HG03469 (cell line): ENCODE measurements around the gene CDK17.
"Not testable (repeated sequence)": the region's sequence is repeated elsewhere in the genome, so short reads cannot be mapped to it uniquely, and the experiment has no call there.

Experiments
- ATAC-seq: cut with Tn5 transposase; IDR thresholded peaks from one replicate; pipeline ENCODE4 v1.9.1; 2021; ENCODE audit warnings: mild to moderate bottlenecking, moderate library complexity, moderate number of reproducible peaks; ENCODE audit not compliant: unreplicated experiment

Gene CDK17

GRCh38 chr12:96359328-96359727, 40.9 kb downstream of the CDK17 start:
- no peak for ATAC-seq

- ATAC-seq = no peak
Measured at GRCh38 chr12:96356831-96357230, 43.4 kb downstream of the CDK17 start.

- no peak for ATAC-seq
Measured at GRCh38 chr12:96354844-96355534, 45.2 kb downstream of the CDK17 start.

- no peak for ATAC-seq
Measured at GRCh38 chr12:96354326-96354725, 45.9 kb downstream of the CDK17 start.

GRCh38 chr12:96352161-96352835, 47.9 kb downstream of the CDK17 start:
- no peak for ATAC-seq

GRCh38 chr12:96350982-96351381, 49.3 kb downstream of the CDK17 start:
- no peak for ATAC-seq

- ATAC-seq = no peak
Measured at GRCh38 chr12:96347130-96347699, 53.0 kb downstream of the CDK17 start.

GRCh38 chr12:96346716-96347115, 53.5 kb downstream of the CDK17 start:
- not testable (repeated sequence) for ATAC-seq

GRCh38 chr12:96344124-96344695, 56.0 kb downstream of the CDK17 start:
- no peak for ATAC-seq

- ATAC-seq = peak; percentile 91
Measured at GRCh38 chr12:96343347-96343954, 56.8 kb downstream of the CDK17 start.

GRCh38 chr12:96339666-96340065, 60.6 kb downstream of the CDK17 start:
- not testable (repeated sequence) for ATAC-seq

- no peak for ATAC-seq
Measured at GRCh38 chr12:96338852-96339471, 61.3 kb downstream of the CDK17 start.

GRCh38 chr12:96337953-96338352, 62.3 kb downstream of the CDK17 start:
- ATAC-seq = no peak

GRCh38 chr12:96336489-96336888, 63.8 kb downstream of the CDK17 start:
- ATAC-seq = no peak

- peak; percentile 85 for ATAC-seq
Measured at GRCh38 chr12:96335270-96335669, 65.0 kb downstream of the CDK17 start.

GRCh38 chr12:96334502-96334901, 65.7 kb downstream of the CDK17 start:
- ATAC-seq = no peak

GRCh38 chr12:96329545-96329944, 70.7 kb downstream of the CDK17 start:
- ATAC-seq = no peak

- no peak for ATAC-seq
Measured at GRCh38 chr12:96329018-96329417, 71.2 kb downstream of the CDK17 start.

GRCh38 chr12:96327889-96328288, 72.3 kb downstream of the CDK17 start:
- no peak for ATAC-seq

GRCh38 chr12:96327346-96327745, 72.9 kb downstream of the CDK17 start:
- ATAC-seq = peak; percentile 63
